Gastrocnemius medialis (tissue), 4 donors: Measurements from ENCODE around the gene CD48.

ENCODE experiments used
- CTCF ChIP-seq, 5 experiments: fragments of 450-650 bp in 3 of 5; fragments of 200-600 bp in 2 of 5; sonication (generic) in 2 of 5; IDR thresholded peaks in 4 of 5; conservative IDR thresholded peaks in 1 of 5; 1 replicate in 4 of 5; 2 replicates in 1 of 5; pipeline ENCODE4 v1.5.1; 2016 to 2019; ENCODE audit warnings: antibody characterized with exemption in 5 of 5, mild to moderate bottlenecking in 3 of 5, moderate library complexity in 3 of 5
- POLR2A ChIP-seq, 2 donors: fragments of 450-650 bp; IDR thresholded peaks; one replicate each; pipeline ENCODE4 v1.6.1; 2017; ENCODE audit warnings: antibody characterized with exemption in 2 of 2, mild to moderate bottlenecking in 2 of 2, moderate library complexity in 2 of 2

- TF ChIP-seq CTCF (IDR thresholded peaks at IDR 0.05 in 4 of 5, conservative IDR thresholded peaks at IDR 0.05 in 1 of 5) (no peak), POLR2A (IDR thresholded peaks at IDR 0.05) (no peak)
These were observed 46.1 kb downstream of the CD48 start for GRCh38 chr1:160665330-160666078.
